SU-DHL-6 (cell line): ENCODE data around the gene PPP2R2C.

Source experiments
- H2AFZ ChIP-seq: fragments of 200-600 bp; sonication (generic); 2 replicates; pipeline ENCODE4 v1.6.1; 2014; ENCODE audit warnings: low read depth, mild to moderate bottlenecking, moderate library complexity, mixed read lengths, antibody characterized with exemption, low read length; ENCODE audit not compliant: severe bottlenecking
- H3F3A ChIP-seq: fragments of 200-600 bp; shearing (Covaris generic); 2 replicates; pipeline ENCODE4 v1.6.0; 2016; ENCODE audit warnings: antibody characterized with exemption, mild to moderate bottlenecking; ENCODE audit not compliant: insufficient read depth
- H3K27ac ChIP-seq: fragments of 200-600 bp; sonication (generic); 2 replicates; pipeline ENCODE4 v1.5.1; 2016; ENCODE audit warnings: low read depth, mild to moderate bottlenecking, low read length, moderate library complexity, mixed read lengths
- H3K27me3 ChIP-seq: fragments of 200-600 bp; sonication (generic), shearing (Covaris generic); 2 replicates; pipeline ENCODE4 v1.6.0; 2014; ENCODE audit warnings: mild to moderate bottlenecking, low read length
- H3K36me3 ChIP-seq: fragments of 200-600 bp; sonication (generic); 2 replicates; pipeline ENCODE4 v1.6.1; 2014; ENCODE audit warnings: mild to moderate bottlenecking, low read length, mixed read lengths
- H3K4me2 ChIP-seq: fragments of 300-600, 200-600 bp; shearing (Covaris generic), sonication (generic); 2 replicates; pipeline ENCODE4 v1.6.0; 2014; ENCODE audit warnings: low read length, low read depth, mild to moderate bottlenecking; ENCODE audit not compliant: poor library complexity, severe bottlenecking
- H3K4me3 ChIP-seq: fragments of 200-600 bp; sonication (generic); 2 replicates; pipeline ENCODE4 v1.5.1; 2014; ENCODE audit warnings: antibody characterized with exemption, low read length, mild to moderate bottlenecking, mixed read lengths; ENCODE audit not compliant: insufficient read depth, poor library complexity, severe bottlenecking
- H3K79me2 ChIP-seq: fragments of 200-600 bp; sonication (generic); 2 replicates; pipeline ENCODE4 v1.6.1; 2014; ENCODE audit warnings: mild to moderate bottlenecking, low read length, moderate library complexity; ENCODE audit not compliant: insufficient read depth
- H3K9ac ChIP-seq: fragments of 200-600 bp; sonication (generic); 2 replicates; pipeline ENCODE4 v1.7.0; 2014; ENCODE audit warnings: mild to moderate bottlenecking, low read length
- H3K9me2 ChIP-seq: fragments of 200-600 bp; sonication (generic); replicated peaks from 2 replicates; pipeline ENCODE4 v1.6.1; 2014; ENCODE audit warnings: low read length; ENCODE audit not compliant: insufficient read depth
- H3K9me3 ChIP-seq: fragments of 200-600 bp; sonication (generic); 2 replicates; pipeline ENCODE4 v1.6.1; 2014; ENCODE audit warnings: low read length, mixed read lengths; ENCODE audit not compliant: insufficient read depth
- H4K20me1 ChIP-seq: fragments of 200-600 bp; sonication (generic); 2 replicates; pipeline ENCODE4 v1.6.1; 2014; ENCODE audit warnings: low read depth, mild to moderate bottlenecking, antibody characterized with exemption, low read length, moderate library complexity, mixed read lengths
- EZH2phosphoT487 ChIP-seq: fragments of 200-600 bp; sonication (generic), shearing (Covaris generic); conservative IDR thresholded peaks from 2 replicates; pipeline ENCODE4 v1.6.1; 2018; ENCODE audit warnings: mild to moderate bottlenecking, antibody characterized with exemption, low read length, moderate library complexity, mixed read lengths
- TF ChIP-seq, protein P1 (sequence below): fragments of 200-600 bp; sonication (generic); IDR thresholded peaks from one replicate; pipeline ENCODE4 v1.5.1; 2017; ENCODE audit warnings: antibody characterized with exemption, mild to moderate bottlenecking, low read length, moderate library complexity; ENCODE audit not compliant: insufficient read depth, poor library complexity, severe bottlenecking

PPP2R2C gene

DNA sequence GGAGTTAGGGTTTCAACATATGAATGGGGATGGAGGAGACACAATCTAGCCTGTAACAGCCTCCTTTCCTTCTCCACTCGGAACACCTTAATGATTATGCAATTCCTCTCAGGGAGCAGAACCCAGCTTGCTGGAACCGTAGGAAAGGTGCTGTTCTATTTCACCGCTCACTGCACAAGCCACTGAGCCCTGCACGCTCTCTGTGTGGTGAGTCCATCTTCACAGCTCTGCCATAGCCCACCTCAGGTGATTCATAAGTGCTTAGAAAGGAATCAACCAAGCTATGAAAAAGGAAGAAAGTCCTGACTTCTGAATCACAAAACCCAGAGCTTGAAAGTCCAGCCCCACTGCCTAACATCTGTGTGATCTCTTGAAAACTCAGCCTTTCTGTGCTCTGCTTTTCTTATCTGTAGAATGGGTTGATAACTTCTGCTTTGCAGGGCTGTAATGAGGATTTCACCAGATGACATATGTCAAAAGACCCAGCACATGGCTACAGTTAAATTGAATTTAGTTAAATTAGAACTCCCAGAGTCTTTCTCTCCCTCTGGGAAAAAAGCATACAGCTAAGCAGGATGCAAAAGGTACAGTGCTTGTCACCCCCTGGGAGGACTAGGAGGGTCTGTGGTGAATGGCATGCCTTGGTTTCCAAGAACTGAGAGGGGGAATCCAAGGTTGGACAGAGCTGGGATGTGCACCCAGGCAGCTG lies 111.2 kb downstream of the PPP2R2C start:
- no peaks in the 10 kb centered on the region for H3K9me3 ChIP-seq
- H3K79me2 ChIP-seq = no peaks in the 10 kb centered on the region
- H3K27ac ChIP-seq = no peak overlapping the region
- no peak overlapping the region for H2AFZ ChIP-seq
- H3F3A ChIP-seq = no peaks in the 10 kb centered on the region
- H4K20me1 ChIP-seq = no peaks in the 10 kb centered on the region
- H3K36me3 ChIP-seq = no peaks in the 10 kb centered on the region
- H3K4me3 ChIP-seq = no peak overlapping the region
- H3K9ac ChIP-seq = no peak overlapping the region
- no peak overlapping the region for H3K4me2 ChIP-seq
- no peak for TF ChIP-seq EZH2phosphoT487
- TF ChIP-seq, protein P1, sequence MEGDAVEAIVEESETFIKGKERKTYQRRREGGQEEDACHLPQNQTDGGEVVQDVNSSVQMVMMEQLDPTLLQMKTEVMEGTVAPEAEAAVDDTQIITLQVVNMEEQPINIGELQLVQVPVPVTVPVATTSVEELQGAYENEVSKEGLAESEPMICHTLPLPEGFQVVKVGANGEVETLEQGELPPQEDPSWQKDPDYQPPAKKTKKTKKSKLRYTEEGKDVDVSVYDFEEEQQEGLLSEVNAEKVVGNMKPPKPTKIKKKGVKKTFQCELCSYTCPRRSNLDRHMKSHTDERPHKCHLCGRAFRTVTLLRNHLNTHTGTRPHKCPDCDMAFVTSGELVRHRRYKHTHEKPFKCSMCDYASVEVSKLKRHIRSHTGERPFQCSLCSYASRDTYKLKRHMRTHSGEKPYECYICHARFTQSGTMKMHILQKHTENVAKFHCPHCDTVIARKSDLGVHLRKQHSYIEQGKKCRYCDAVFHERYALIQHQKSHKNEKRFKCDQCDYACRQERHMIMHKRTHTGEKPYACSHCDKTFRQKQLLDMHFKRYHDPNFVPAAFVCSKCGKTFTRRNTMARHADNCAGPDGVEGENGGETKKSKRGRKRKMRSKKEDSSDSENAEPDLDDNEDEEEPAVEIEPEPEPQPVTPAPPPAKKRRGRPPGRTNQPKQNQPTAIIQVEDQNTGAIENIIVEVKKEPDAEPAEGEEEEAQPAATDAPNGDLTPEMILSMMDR = no peak
- H3K27me3 ChIP-seq = no peaks in the 10 kb centered on the region
- no peaks in the 10 kb centered on the region for H3K9me2 ChIP-seq

DNA sequence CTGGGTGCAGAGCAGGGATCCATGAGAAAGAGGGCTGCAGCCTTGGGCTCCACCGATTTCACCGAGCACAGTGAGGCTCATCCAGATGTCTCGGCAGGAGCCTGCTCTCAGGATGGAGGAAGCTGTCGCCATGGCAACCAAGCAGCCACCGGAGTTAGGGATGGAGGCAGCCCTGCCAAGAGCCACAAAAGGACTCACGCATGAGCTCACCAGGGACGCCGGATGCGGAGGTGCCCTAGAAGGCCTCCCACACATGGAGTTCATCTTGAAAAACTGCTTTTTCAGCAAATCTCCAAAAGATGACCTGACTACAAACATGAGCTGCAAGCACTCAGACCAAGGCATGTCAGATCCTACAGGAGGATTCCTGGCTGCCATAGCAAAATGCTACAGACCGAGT lies 112.0 kb downstream of the PPP2R2C start:
- Histone ChIP-seq H3K36me3 (no peaks in the 10 kb centered on the region), H3K9me3 (no peaks in the 10 kb centered on the region), H3K4me2 (no peak overlapping the region), H4K20me1 (no peaks in the 10 kb centered on the region), H2AFZ (no peak overlapping the region), H3K4me3 (no peak overlapping the region), H3K79me2 (no peaks in the 10 kb centered on the region), H3K27me3 (no peaks in the 10 kb centered on the region), H3K9me2 (no peaks in the 10 kb centered on the region), H3K27ac (no peak overlapping the region), H3F3A (no peaks in the 10 kb centered on the region), H3K9ac (no peak overlapping the region)
- TF ChIP-seq, protein P1 = no peak

DNA sequence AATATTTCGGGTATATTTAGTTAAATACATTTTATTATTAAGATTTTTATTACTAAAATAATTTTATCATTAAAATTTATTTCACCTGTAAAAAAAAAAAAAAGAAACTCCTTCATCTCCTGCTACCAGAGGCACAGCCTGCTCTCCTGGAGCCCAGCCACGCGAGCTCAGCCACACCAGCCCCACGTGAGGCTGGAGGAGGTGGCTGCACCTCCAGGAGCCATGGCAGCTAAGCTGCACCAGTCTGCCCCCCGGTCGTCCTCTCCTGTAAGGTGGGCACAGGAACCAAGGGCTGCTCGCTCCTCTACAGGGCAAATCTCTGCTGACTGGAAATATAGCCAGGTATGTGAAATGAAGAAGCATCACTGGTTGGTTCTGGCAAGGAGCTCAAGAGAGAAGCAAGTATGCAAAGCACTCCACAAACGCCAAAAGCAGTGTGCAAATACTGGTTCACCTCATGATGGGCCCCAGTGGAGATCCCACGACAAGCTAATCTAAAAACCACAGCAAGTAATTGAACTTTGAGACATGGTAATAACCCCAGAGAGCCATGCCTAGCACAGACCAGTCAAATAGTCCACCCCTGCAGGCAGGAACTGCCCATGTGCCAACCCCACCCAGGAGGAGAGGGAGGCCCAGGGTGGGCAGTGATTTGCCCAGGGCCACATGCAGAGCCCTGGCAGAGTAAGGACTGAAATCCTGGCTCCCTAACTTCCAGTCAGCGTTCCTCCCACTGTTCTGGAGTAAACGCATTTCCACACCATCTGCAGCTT lies 112.7 kb downstream of the PPP2R2C start:
- no peak overlapping the region for H2AFZ ChIP-seq
- H3K4me3 ChIP-seq = no peak overlapping the region
- H3K36me3 ChIP-seq = no peaks in the 10 kb centered on the region
- H3K27me3 ChIP-seq = no peaks in the 10 kb centered on the region
- no peak overlapping the region for H3K9ac ChIP-seq
- no peaks in the 10 kb centered on the region for H3F3A ChIP-seq
- H3K9me3 ChIP-seq = no peaks in the 10 kb centered on the region
- H3K9me2 ChIP-seq = no peaks in the 10 kb centered on the region
- no peak for TF ChIP-seq EZH2phosphoT487
- TF ChIP-seq, protein P1 = no peak
- H3K79me2 ChIP-seq = no peaks in the 10 kb centered on the region
- H4K20me1 ChIP-seq = no peaks in the 10 kb centered on the region
- H3K27ac ChIP-seq = no peak overlapping the region
- no peak overlapping the region for H3K4me2 ChIP-seq
